Erythroblast (primary cell): ENCODE measurements around the gene CFAP77.

Source experiments
- GATA1 ChIP-seq: IDR thresholded peaks from 2 replicates; pipeline ENCODE4 v1.6.1; 2011; ENCODE audit warnings: low read depth, mild to moderate bottlenecking, control low read depth, low read length, moderate library complexity
- POLR2A ChIP-seq: IDR thresholded peaks from 2 replicates; pipeline ENCODE4 v1.6.1; 2011; ENCODE audit warnings: mild to moderate bottlenecking, low read length

DNA sequence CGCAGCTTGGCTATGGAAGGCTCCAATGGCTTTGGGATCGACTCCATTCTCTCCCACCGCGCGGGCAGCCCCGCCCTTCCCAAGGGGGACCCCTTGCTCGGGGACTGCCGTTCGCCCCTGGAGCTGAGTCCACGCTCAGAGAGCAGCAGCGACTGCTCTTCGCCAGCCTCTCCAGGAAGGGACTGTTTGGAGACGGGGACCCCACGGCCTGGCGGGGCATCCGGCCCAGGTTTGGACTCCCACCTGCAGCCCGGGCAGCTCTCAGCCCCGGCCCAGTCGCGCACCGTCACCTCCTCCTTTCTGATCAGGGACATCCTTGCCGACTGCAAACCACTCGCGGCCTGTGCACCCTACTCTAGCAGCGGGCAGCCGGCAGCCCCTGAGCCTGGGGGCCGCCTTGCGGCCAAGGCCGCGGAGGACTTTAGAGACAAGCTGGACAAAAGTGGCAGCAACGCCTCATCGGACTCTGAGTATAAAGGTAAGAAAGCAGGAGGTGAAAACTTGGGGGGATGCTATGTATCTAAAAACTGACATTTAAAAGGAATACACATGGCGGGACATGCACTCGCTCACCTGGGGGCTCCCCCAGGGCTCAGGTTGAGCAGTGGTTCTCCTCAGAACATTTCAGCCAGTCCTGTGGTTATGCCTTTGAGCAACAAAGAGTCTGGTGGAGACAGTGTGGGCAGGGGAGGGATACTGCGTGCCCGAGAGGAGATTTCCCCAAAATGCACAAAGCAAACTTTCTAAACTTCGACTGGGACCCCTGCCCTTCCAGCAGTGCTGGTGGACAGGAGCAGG is 173.0 kb downstream of the CFAP77 start:
- no peak for TF ChIP-seq POLR2A
- TF ChIP-seq GATA1, result no peak
